Activated naive CD4-positive, alpha-beta T cell treated with anti-CD3 and anti-CD28 coated beads, Interleukin-2, amount 50 U/mL, for 16 hours (primary cell): ENCODE data around the gene CFAP73.
"Not testable (repeated sequence)": the region's sequence is repeated elsewhere in the genome, so short reads cannot be mapped to it uniquely, and the experiment has no call there.

Source experiments
- DNase-seq: peaks from one replicate; pipeline ENCODE4 v3.0.0-alpha.2; 2020

Gene CFAP73

DNA sequence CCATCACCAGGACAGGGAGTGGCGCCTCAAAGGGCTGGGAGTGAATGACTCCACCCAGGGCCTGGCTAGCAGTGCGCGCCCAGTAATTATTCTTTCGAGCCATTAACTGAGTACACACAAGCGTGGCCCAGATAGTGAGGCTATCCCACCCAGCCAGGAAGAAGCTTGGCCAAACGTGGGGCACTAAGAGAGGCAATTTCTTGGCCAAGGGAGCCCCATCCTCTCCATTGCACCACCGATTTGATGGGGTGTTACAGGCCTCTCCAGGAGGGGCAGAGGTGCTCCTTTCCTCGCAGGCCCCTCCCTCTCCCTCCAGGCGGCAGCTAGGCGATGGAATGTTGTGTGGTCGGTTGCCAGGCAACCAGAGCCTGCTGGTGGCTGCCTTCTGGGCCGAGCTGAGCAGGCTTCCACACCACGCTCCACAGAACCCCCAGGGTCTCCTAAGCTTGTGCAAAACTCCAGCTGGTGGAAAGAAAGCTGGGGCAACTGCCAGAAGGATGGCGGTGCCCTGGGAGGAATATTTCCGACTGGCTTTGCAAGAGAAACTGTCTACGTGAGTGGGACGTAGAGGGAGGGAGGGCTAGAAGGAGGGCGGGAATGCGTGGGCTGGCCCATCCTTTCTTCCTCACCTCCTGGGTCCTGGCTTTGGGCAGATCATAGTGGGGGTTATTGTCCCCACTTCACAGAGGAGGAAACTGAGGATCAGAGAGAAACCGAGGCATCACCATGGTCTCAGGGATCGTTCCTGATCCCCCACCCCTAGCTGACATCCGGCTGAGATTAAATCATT lies at the start of gene CFAP73:
Gene CFAP73 (plus strand): TSS at position 364 of the 790 bp plus-strand sequence. CDS start 134 bp downstream, at position 498.
- no peak for DNase-seq

DNA sequence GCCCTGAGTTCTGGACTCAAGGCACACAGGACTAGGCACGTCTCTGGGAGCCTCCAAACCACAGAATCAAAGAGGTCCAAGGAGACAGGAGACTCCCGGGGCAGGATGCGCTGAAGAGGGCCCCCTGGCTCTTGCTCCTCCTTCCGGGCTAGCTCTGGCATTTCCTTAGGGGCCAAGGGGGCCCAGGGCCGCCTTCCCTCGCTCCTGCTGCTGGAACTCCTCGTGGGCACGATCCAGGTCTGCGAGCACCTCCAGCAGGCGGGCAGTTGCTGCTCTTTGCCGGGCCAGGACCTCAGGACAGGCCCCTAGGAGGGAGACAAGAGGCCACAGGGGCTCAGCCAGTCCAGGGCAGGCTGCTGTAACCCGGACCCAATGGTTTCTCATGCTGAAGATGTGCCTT lies 49.8 kb upstream of the CFAP73 start:
- no peak for DNase-seq

DNA sequence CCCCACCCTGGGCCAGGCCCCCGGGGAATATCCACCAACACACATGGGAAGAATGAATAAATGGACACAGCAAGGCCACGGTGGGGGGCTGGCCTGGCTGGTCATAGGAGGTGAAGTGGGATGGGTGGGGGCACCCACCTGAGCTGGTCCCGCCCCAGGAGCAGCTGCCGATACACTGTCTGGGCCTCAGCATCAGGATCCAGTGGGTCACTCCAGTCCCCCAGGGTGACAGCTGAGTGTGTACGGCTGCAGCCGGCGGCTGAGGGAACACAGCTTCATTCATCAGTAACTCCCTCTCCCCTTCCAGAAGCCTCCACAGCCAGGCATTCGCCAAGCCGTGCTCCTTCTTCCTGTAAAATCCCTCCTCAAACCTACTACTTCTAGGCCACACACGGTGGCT lies 47.8 kb upstream of the CFAP73 start:
- no peak for DNase-seq

DNA sequence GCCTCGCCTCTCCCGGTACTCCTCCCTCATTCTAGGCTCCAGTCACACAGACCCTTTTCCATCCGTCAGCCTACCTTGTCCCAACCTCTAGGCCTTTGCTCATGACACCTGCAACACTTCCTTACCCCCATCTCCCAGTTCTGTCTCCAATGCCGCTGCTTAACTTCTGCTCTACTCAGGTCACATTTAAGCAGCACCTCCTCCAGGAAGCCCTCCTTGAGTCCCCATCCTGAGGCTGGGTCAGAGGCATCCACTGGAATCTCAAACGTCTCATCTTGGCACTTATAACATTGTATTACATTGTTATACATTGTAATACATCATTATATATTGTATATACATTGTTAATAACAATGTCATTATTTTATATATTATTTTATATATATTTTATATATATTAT lies 46.7 kb upstream of the CFAP73 start:
- no peak for DNase-seq

DNA sequence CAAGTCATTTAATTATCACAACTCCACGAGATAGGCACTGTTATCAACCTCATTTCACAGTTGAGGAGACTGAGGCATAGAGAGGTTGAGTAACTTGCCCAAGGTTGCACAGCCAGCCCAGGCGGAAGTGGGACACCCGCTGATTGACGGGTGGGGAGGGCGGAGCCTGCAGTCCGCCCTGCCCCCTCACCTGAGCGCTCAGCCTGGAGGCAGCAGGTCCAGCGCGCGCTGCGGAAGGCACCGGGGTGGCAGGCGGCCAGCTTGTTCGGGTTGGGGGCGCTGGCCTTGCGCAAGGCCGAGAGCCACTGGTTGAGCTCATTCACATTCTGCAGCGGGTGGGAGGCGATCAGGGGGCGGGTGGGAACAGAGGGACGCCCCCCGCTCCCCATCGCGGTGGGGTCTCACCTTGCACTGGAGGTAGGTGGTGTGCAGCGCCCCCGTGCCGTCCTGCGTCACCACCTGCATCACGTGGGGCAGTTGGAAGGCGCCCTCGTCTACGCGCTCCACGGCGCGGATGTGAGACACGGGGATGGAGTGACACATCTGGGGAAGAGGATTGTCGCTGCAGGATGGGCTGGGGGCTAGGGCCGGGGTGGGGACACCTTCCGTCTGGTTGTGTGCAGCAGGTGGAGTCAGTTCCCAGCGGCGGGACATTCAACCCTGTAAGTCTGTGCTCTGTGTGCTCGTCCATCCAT lies 45.6 kb upstream of the CFAP73 start:
- DNase-seq, result peak; percentile 73

DNA sequence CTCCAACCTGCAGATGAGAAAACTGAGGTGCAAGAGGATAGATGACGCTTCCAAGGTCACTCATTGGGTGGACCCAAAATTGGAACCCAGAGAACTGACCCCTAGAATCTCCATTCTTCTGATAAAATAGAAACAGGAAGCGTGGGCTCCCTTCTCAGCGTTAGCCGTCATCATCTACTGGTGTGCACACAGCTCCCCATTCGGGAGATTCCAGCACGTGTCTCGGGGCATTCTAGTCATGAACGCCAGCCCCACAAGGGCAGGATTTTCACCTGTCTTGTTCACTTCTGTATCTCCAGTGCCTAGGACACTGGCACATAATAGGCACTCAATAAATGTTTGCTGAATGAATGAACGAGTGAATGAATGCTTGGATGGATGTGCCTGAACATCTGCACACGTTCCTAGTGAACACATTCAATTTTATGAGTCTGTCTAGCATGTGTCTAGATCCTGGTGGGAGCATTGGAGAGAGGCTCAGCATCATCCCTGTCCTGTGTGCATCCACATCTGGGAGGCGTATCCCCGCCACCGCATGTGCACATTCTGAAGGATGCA lies 44.5 kb upstream of the CFAP73 start:
- no peak for DNase-seq

DNA sequence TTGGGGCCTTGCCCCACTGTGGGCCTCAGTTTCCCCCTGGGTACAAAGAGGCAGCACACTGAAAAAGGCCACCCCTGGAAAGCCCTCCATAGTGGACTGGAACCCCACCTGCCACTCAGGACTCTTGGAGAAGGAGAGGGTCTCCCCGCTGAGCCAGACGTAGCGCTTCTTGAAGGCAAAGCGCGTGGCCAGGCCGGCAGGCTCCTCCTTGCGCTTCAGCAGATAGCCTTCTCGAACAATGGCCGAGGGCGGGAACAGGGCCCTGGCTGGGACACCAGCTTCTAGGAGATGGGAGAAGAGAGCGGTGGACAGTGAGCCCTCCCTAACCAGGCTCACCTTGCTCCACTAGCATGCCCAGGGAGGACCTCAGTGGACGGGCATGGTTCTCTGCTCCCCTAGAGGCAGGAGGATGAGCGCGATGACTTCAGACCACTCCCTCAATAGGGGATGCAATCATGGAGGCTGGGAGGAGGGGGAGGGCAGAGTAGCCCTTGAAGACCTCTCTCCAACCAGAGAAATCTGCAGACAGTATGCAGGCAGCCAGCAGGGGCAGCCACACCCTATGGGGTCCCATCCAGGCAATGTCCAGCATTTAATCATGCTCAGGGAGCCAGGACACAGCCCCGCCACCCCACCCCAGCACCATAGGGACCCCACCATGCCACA lies 43.8 kb upstream of the CFAP73 start:
- DNase-seq, result no peak

DNA sequence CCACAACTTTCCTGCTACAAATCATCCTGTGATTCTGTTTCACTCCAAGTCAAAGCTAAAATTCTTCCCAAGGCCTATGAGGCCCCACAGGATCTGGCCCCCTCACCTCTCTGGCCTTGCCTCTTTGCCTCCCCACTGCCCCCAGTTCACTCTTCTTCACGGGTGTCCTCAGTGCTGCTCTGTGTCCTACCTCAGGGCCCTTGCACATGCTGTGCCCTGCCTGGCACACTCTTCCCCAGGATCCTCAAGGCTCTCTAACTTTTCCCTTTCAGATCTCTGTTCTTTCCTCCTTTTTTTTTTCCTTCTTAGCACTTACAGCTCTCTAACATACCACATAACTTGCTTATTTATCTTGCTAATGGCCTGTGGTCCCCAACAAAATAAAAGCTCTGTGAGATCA lies 43.2 kb upstream of the CFAP73 start:
- DNase-seq, result no peak

DNA sequence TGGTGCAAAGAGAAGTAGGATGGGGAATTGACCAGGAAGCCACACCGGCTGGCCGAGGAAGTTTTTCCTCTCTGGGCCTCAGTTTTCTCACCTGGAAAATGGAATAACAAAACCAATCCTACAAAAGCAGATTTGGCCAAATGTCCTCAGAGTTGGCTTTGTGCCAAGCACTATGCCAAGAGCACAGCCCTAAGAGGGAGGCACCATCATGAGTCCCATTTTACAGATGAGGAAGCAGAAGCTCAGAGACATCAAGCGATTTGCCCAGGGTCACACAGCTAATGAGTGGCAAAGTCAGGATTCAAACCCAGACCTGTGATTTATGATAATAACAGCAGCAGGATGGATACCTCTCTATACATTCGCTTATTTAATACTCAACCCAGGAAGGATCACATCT lies 41.2 kb upstream of the CFAP73 start:
- no peak for DNase-seq

DNA sequence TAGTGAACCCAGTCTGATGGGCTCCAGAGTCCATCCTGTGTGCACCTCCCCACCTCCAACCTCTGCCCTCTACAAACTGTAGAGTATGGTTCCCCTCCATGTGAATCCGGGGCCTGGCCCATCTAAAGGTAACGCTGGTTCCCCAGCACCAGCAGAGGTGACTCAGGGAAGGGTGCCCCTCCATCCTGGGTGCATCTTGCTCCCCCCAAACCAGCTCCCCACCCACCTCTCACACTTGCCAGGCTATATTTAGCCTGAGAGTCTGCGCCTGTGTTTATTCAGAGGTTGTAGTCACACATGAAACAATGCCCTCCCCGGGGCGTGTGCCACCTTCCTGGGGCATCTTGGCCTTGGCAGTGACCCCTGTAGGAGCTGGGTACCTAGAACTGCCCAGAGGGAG lies 40.2 kb upstream of the CFAP73 start:
- DNase-seq, result no peak

DNA sequence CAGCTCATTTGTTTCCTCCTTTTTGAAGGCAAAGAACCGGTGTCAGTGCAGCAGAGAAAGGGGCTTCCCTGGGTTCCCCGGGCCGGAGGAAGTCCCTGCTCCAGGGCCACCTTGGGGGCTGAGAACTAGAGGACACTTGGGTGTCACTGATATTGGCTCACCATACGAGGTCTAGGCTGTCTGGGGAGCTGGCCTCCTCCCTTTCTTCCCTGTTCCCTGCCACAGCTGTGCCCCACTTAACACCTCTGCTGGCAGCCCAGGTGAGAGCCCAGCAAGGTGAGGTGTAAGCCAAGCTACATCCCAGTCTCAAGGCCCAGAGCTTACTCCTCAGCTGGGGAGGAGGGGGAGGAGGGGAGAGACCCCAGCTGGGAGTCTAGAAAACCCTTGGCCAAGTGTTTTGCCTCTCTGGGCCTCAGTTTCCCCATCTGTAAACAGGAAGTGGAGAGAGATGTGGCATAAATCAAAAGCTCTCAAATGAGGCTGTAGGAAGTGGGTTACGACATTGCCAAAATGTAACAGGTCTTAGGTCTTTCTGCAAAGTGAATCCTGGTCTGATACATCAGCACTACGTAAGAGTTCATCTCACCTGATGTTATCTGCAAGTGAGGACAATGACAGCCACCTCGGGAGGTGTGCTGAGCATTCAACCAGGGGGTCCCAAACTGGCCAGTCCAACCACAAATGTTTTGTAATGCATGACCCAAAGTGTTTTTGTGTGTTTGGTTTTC lies 39.5 kb upstream of the CFAP73 start:
- no peak for DNase-seq

DNA sequence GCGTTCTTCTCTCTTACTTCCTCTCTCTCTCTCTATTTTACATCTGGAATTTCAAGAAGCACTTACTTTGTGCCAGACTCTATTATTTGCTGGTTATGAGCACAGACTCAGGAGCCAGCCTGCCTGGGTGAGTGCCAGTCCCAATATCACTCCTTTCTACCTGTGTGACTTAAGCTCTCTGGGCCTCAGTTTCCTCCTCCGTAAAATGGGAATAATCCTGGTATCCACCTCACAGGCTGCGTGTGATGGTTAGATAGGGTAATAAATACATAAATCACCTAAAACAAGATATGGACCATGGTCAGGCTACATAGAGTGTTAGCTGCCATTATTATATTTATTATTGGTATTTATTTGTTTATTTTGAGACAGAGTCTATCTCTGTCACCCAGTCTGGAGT lies 38.3 kb upstream of the CFAP73 start:
- DNase-seq, result no peak

DNA sequence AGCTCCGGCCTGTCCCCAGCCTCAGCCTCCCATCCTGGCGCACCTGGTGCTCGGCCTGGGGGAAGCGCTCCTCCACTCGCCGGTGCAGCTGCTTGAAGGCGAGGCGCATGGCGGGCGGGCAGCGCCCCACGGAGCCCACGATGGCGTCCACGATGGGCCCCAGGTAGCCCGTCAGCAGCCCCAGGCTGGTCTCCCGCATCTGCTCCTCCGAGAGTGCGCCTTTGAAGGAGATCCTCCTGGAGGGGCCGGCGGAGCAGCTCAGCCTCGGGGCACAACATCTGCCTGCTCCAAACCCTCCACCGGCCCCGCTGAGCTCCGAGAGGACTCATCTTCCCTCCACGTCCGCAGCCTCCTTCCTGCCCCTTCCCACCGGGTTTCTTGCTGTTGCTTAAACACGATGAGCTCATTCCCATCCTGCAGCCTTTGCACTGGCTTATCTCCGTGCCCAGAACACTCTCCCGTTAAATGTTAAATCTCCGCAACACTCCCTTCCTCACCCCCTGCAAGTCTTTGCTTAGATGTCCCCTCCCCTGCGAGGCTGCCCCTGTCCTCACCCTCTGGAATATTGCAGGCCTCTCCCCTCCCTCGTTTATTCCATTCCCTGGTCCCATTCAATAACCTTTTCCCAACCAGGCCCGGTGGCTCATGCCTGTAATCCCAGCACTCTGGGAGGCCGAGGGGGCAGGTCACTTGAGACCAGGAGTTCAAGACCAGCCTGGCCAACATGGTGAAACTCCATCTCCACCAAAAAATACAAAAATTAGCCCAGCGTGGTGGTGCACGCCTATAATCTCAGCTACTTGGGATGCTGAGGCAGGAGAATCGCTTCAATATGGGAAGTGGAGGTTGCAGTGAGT lies 37.3 kb upstream of the CFAP73 start:
- DNase-seq, result no peak

DNA sequence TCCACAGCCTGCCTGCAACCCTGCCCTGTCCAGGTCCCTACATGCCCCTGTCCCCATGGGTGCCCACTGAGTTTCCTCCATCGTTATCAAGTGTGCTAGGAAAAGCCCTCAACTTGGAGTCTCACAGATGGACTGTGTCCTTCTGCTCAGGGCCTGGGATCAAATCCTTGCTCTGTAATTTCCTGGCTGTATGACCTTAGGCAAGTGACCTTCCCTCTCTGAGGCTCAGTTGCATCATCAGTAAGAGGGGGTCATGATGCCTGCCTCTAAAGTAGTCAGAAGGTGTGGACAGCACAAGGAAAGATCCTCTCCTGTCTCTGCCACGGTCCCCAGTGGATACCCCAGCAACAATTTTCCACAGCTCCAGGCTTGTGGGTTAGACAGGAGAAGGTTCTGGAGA lies 36.1 kb upstream of the CFAP73 start:
- DNase-seq, result no peak

DNA sequence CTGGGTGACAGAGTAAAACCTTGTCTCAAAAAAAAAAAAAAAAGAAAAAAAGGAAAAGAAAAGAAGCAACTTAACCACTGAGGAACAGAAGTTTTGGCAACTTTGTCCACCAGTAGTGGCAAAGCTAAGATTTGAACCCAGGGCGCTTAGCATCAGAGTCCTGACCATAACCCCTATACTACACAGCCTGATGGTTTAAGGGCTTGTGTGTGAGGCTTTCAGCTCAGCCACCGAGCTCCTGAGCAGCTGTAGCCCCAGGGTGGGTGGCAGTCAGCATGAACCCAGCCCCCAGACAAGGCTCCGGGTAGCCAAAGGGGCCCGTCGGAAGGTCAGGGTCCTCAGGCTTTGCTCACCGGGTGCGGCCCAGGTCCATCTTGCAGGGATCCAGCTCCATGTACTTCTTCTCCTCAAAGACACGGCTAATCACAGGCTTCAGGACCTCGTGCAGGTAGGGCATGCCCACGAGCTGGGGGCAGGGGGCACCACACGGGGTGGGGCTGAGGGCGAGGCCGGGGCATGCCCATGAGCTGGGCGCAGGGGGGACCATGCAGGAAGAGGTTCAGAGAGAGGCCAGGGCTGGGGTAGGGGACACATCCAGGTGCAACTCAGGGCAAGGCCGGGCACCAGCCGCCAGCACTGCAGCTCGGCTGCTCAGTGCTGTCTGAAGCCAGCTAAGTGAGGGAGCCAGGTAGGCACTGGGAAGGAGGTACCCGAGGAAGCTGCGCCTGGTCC lies 34.9 kb upstream of the CFAP73 start:
- DNase-seq, result no peak

DNA sequence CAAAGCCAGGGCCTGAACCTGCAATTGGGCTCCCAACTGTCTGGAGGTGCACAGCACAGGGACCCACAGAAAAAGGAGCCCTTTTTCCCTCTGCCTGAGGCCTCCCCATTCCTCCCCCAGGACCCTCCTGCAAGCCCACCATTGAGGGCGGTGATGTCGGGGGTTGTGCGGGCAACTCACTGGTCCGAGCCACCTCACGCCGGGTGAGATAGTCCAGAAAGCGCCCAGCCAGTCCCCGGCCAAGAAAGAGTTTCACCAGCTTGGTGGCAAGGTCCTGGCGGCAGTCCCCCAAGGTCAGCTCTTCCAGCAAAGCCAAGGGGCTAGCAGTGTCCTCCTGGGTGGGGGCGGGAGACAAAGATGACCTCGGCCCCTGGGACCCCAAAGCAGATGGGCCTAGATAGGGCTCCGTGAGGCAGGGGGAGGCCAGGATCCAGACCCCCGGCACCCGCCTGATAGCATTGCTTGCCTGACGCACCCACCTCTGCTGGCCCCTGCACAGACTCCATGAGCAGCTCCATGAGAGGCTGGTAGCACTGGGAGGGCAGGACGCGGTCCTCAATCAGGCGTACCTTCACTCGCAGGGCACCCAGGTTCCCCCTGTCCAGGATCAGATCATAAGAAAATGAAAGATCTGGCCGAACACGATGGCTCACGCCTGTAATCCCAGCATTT lies 33.9 kb upstream of the CFAP73 start:
- DNase-seq, result no peak

DNA sequence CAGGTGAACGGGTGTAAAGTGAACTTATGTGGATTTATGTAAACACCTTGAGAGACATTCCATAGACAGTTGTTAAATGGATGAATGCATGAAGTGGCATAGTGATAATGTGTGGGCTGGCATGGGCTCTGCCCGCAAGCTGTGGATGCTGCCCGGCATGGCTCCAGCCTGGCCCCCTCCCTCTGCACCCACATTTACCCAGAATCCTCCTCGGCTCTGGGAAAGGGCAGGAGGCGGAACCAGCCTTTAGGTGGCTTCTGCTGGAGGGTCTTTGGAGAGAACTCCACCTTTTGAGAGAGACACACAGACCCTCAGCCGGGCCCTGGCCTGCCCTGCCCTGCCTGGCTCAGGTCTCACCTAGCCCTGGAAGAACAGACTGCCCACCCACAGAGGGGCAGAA lies 32.6 kb upstream of the CFAP73 start:
- no peak for DNase-seq

DNA sequence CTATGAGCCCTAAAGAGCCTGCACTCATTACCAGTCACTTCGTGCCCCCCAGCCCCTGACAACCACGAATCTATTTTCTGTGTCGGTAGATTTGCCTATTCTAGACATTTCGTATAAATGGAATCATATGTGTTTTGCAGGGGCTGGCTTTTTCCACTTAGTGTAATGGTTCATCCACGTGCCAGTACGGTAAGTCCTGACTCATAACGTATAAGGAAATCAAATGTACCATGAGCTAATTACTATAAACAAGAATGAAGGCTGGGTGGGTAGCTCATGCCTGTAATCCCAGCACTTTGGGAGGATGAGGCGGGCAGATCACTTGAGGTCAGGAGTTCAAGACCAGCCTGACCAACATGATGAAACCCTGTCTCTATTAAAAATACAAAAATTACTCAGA lies 31.8 kb upstream of the CFAP73 start:
- not testable (repeated sequence) for DNase-seq

DNA sequence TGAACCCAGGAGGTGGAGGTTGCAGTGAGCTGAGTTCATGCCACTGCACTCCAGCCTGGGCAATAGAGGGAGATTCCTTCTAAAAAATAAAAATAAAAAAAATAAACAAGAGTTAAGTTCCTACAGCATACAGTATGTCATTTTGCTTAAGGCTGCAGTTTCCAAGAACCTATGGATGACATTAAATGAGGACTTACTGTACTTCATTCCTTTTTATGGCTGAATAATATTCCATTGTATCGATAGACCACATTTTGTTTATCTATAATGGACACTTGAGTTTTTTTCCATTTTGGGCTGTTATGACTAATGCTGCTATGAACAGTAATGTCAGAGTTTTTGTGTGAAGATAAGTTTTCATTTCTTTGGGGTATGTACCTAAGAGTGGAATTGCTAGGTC lies 31.4 kb upstream of the CFAP73 start:
- no peak for DNase-seq

DNA sequence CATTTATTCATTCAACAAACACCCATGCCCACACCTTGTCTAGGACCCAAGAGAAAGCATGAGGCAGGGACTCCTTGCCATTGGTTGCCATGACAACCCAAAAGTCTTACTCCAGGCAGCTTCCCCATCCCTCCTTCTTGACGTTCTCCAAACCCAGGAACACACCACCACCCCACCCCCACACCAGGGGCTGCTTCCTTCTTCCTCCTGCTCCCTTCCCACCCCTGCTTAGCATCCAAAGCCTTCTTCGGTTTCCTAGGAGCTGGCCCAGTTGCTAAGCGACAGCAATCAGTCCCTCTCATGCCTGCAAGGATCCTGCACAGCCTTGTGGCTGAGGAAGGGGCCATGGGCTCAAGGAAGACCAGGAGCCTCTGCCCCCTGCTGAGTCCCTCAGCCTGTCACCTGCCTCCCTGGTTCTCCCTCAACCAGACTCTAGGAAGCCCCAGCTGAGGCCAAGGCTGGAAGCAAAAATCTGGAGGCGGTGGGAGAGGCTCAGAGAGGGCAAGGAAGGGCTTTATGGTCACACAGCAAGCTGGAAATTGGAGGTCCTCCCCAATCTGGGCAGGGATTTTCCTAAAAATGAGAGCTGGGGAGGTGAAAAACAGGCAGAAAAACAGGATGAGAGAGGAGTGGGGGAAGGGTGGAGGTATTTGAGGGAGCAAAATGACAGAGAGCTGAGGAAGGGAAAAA lies 29.4 kb upstream of the CFAP73 start:
- DNase-seq, result no peak
